IPS-NIHi7 (cell line): ENCODE data around the gene SLC39A11.
"Not testable (repeated sequence)": the region's sequence is repeated elsewhere in the genome, so short reads cannot be mapped to it uniquely, and the experiment has no call there.

Experiments used
- DNase-seq: peaks from one replicate; pipeline ENCODE4 v3.0.0; 2012; ENCODE audit warnings: mixed read lengths; ENCODE audit errors: extremely low spot score

Gene SLC39A11

GRCh38 chr17:73107191-73107590 lies 14.7 kb upstream of the SLC39A11 start:
- no peak for DNase-seq

- DNase-seq, result no peak
Measured at GRCh38 chr17:73105431-73105830, 12.9 kb upstream of the SLC39A11 start.

GRCh38 chr17:73104450-73104849 lies 12.0 kb upstream of the SLC39A11 start:
- DNase-seq, result no peak

- DNase-seq, result no peak
Measured at GRCh38 chr17:73103641-73104335, 11.3 kb upstream of the SLC39A11 start.

- no peak for DNase-seq
Measured at GRCh38 chr17:73101031-73101430, 8.5 kb upstream of the SLC39A11 start.

- DNase-seq, result no peak
Measured at GRCh38 chr17:73100363-73100762, 7.9 kb upstream of the SLC39A11 start.

- no peak for DNase-seq
Measured at GRCh38 chr17:73099511-73099910, 7.0 kb upstream of the SLC39A11 start.

- DNase-seq, result no peak
Measured at GRCh38 chr17:73098919-73099318, 6.4 kb upstream of the SLC39A11 start.

- DNase-seq, result not testable (repeated sequence)
Measured at GRCh38 chr17:73097973-73098765, 5.7 kb upstream of the SLC39A11 start.

GRCh38 chr17:73096866-73097265 lies 4.4 kb upstream of the SLC39A11 start:
- no peak for DNase-seq

- DNase-seq, result no peak
Measured at GRCh38 chr17:73096211-73096610, 3.7 kb upstream of the SLC39A11 start.

- DNase-seq, result no peak
Measured at GRCh38 chr17:73093286-73093685, 798 bp upstream of the SLC39A11 start.

- peak; percentile 70 for DNase-seq
Measured at GRCh38 chr17:73091770-73092522, 542 bp downstream of the SLC39A11 start.

- DNase-seq, result no peak
Measured at GRCh38 chr17:73091410-73091769, 1.1 kb downstream of the SLC39A11 start.

GRCh38 chr17:73090396-73091202 lies 1.9 kb downstream of the SLC39A11 start:
- no peak for DNase-seq

- no peak for DNase-seq
Measured at GRCh38 chr17:73089322-73090317, 2.9 kb downstream of the SLC39A11 start.

- no peak for DNase-seq
Measured at GRCh38 chr17:73088561-73088960, 3.9 kb downstream of the SLC39A11 start.

GRCh38 chr17:73083432-73083831 lies 9.1 kb downstream of the SLC39A11 start:
- no peak for DNase-seq

- no peak for DNase-seq
Measured at GRCh38 chr17:73074566-73074965, 17.9 kb downstream of the SLC39A11 start.

- no peak for DNase-seq
Measured at GRCh38 chr17:73072219-73072962, 20.1 kb downstream of the SLC39A11 start.
